Spleen (tissue), 7 donors: Measurements from ENCODE around the gene CDK11B.

ENCODE experiments used
- POLR2A ChIP-seq, 3 donors: fragments of 450-650 bp; IDR thresholded peaks; one replicate each; pipeline ENCODE4 v1.5.1; 2017; ENCODE audit warnings: antibody characterized with exemption in 3 of 3, mild to moderate bottlenecking in 1 of 3
- POLR2AphosphoS5 ChIP-seq, 3 donors: sonication (generic); formaldehyde crosslinking; IDR thresholded peaks; one replicate each; pipeline ENCODE4 v1.5.1; 2017; ENCODE audit warnings: antibody characterized with exemption in 3 of 3
- TF ChIP-seq, protein P1 (sequence below), 11 experiments: fragments of 200-600 bp in 7 of 11; fragments of 450-650 bp in 4 of 11; sonication (generic) in 4 of 11; IDR thresholded peaks in 8 of 11; conservative IDR thresholded peaks in 3 of 11; 1 replicate in 7 of 11; 2 replicates in 4 of 11; pipeline versions ENCODE4 v1.4.0 to v1.8.0; 2016 to 2021; ENCODE audit warnings: antibody characterized with exemption in 11 of 11, inconsistent platforms in 4 of 11, mild to moderate bottlenecking in 1 of 11
- donor health status: DM: no; HTN: no; CAD: no; lungs with moderate emphysema.
- donor health status: DM: no; HTN: no; CAD: no.
- donor health status: DM: no; HTN: no; CAD: no.

DNA sequence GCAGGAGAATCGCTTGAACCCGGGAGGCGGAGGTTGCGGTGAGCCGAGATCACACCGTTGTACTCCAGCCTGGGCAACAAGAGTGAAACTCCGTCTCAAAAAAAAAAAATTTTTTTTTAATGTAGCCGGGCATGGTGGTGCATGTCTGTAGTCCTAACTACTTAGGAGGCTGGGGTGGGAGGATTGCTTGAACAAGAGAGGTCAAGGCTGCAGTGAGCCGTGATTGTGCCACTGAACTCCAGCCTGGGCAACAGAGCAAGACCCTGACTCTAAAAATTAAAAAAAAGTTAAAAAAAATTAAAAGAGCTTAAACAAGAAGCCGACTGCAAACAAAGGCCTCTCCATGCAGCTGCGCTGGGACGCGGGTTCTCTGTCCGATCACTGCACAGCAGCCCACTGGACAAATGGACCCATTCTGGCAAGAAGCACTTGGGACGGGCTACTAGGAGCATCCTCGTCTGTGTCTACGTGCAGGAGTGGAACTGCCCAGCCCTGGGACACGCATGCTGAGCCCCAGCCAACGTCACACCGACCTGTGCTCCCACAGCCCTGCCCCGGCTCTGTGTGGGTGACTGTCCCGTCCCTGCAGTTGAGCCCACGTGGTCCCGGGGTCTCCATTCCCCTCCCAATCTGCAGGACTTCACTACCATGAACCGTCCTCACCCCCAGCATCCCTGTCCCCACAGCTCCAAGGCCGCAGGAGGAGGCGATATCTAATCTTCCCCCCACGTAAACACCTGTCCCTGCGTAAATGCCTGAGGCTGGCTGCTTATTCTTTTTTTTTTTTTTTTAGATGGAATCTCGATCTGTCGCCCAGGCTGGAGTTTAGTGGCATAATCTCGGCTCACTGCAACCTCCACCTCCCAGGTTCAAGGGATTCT, 21.5 kb upstream of the CDK11B start:
- TF ChIP-seq POLR2A (IDR thresholded peaks at IDR 0.05) (no peak), POLR2AphosphoS5 (IDR thresholded peaks at IDR 0.05) (peak in 1 of 3 donors; percentile 28)
- TF ChIP-seq, protein P1, sequence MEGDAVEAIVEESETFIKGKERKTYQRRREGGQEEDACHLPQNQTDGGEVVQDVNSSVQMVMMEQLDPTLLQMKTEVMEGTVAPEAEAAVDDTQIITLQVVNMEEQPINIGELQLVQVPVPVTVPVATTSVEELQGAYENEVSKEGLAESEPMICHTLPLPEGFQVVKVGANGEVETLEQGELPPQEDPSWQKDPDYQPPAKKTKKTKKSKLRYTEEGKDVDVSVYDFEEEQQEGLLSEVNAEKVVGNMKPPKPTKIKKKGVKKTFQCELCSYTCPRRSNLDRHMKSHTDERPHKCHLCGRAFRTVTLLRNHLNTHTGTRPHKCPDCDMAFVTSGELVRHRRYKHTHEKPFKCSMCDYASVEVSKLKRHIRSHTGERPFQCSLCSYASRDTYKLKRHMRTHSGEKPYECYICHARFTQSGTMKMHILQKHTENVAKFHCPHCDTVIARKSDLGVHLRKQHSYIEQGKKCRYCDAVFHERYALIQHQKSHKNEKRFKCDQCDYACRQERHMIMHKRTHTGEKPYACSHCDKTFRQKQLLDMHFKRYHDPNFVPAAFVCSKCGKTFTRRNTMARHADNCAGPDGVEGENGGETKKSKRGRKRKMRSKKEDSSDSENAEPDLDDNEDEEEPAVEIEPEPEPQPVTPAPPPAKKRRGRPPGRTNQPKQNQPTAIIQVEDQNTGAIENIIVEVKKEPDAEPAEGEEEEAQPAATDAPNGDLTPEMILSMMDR (IDR thresholded peaks at IDR 0.05 in 8 of 11, conservative IDR thresholded peaks at IDR 0.05 in 3 of 11) = no peak
